Measurements from ENCODE around the gene SETBP1. TPM values are rescaled to one million over a fixed set of nuclear protein-coding genes. Genes with fewer than 3 reads are reported as not detected.

Gene SETBP1
- total RNA-seq, 1 donor: 2.6 TPM

GRCh38 chr18:44759925-44760342 lies 79.2 kb downstream of the SETBP1 start:
- H3K4me3 ChIP-seq (ENCODE audit: low read depth, low read length): no peak overlapping the region

GRCh38 chr18:44761812-44762211 lies 81.1 kb downstream of the SETBP1 start:
- no peak overlapping the region for H3K4me3 ChIP-seq (ENCODE audit: low read depth, low read length)
- no peak for DNase-seq (ENCODE audit: low read depth)
- TF ChIP-seq CTCF (IDR thresholded peaks at IDR 0.05; ENCODE audit: insufficient read depth, low read depth, low read length): no peak

More at GRCh38 chr18:44759925-44760342, 79.2 kb downstream of the SETBP1 start:
- DNase-seq (ENCODE audit: low read depth): no peak
- no peak for TF ChIP-seq CTCF (IDR thresholded peaks at IDR 0.05; ENCODE audit: insufficient read depth, low read depth, low read length)

- no peak for DNase-seq (ENCODE audit: low read depth)
- TF ChIP-seq CTCF (IDR thresholded peaks at IDR 0.05; ENCODE audit: insufficient read depth, low read depth, low read length): no peak
- H3K4me3 ChIP-seq (ENCODE audit: low read depth, low read length): no peak overlapping the region
Observed at GRCh38 chr18:44763327-44763726, 82.6 kb downstream of the SETBP1 start.

GRCh38 chr18:44764863-44765262 lies 84.2 kb downstream of the SETBP1 start:
- H3K4me3 ChIP-seq (ENCODE audit: low read depth, low read length): no peak overlapping the region
- TF ChIP-seq CTCF (IDR thresholded peaks at IDR 0.05; ENCODE audit: insufficient read depth, low read depth, low read length): no peak
- no peak for DNase-seq (ENCODE audit: low read depth)

- no peak for TF ChIP-seq CTCF (IDR thresholded peaks at IDR 0.05; ENCODE audit: insufficient read depth, low read depth, low read length)
- no peak overlapping the region for H3K4me3 ChIP-seq (ENCODE audit: low read depth, low read length)
- DNase-seq (ENCODE audit: low read depth): peak; percentile 22
Observed at GRCh38 chr18:44765456-44765855, 84.8 kb downstream of the SETBP1 start.

- no peak overlapping the region for H3K4me3 ChIP-seq (ENCODE audit: low read depth, low read length)
- no peak for TF ChIP-seq CTCF (IDR thresholded peaks at IDR 0.05; ENCODE audit: insufficient read depth, low read depth, low read length)
- no peak for DNase-seq (ENCODE audit: low read depth)
Observed at GRCh38 chr18:44766450-44766849, 85.8 kb downstream of the SETBP1 start.

GRCh38 chr18:44767807-44768206 lies 87.1 kb downstream of the SETBP1 start:
- no peak for DNase-seq (ENCODE audit: low read depth)
- no peak for TF ChIP-seq CTCF (IDR thresholded peaks at IDR 0.05; ENCODE audit: insufficient read depth, low read depth, low read length)

More at GRCh38 chr18:44767807-44768206, 87.1 kb downstream of the SETBP1 start:
- H3K4me3 ChIP-seq (ENCODE audit: low read depth, low read length): no peak overlapping the region
